ENCODE measurements around the gene ASCC3.
"Not testable (repeated sequence)": the region's sequence is repeated elsewhere in the genome, so short reads cannot be mapped to it uniquely, and the experiment has no call there.

ASCC3 gene

GRCh38 chr6:100890646-100891045 is 9.5 kb upstream of the ASCC3 start:
- DNase-seq, result not testable (repeated sequence)

DNA sequence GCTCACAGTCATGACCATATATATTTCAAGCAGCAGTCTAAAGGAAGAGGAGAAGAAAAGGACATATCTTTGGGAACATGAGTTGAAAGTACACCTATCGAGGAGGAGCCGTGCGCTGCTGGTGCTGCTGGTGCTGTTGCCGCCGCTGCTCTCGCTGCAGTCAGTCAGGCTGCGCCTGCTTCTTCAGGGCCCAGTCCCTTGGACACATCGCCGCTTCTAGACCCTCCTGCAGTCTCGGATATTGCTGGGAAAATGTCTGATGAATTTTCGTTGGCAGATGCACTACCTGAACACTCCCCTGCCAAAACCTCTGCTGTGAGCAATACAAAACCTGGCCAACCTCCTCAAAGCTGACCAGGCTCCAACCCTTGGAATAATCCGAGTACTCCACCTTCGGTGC is 8.2 kb upstream of the ASCC3 start:
- no peak for DNase-seq

DNA sequence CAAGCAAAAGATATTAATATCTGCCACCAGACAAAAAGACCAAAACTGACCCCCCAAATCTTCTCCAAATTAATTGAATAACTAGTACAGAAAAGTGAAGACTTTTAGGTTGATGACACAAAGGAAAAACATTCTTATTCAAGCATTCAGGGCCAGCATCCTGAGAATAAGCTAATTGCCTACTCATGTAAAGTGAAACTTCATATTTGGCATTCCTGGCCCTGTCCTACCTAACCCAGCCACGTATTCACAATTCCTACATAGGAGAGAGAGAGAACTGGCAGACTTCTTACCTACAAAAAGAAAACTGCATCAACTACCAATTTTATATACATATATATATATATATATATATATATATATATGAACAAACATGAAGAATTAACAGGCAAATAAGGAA is 4.9 kb upstream of the ASCC3 start:
- no peak for DNase-seq

DNA sequence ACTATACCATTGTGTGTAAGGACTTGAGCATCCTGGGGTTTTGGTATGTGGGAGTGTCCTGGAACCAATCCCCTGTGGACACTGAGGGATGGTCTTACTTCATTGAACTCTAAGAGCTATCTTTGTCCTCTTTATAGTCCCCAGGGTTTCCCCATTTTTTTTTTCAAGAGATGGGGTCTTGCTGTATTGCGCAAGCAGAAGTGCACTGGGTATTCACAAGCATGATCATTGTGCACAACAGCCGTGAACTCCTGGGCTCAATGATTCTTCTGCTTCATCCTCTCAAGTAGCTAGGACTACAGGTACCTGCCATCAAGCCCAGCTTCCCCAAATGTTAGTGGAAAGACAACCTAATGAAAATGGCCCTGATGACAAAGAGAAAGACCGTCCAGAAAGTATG is 2.2 kb upstream of the ASCC3 start:
- DNase-seq, result no peak

DNA sequence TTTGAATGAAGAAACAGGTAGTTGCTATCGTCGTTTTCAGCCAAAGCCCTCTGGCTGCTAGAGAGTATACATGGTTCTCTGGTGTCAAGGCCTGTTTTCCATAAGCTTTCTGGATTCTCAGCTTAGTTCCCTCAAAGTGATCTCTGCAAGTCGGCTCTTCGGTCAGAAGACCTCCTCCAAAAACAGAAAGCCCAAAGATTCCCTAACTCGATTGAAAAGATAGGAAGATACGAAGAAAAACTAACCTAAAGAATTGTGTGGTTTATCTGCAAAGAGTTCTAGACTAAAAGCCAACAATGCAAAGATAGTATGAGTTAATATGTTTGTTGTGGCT is 545 bp upstream of the ASCC3 start:
- DNase-seq, result peak in 1 of 58 donors; percentile 33

DNA sequence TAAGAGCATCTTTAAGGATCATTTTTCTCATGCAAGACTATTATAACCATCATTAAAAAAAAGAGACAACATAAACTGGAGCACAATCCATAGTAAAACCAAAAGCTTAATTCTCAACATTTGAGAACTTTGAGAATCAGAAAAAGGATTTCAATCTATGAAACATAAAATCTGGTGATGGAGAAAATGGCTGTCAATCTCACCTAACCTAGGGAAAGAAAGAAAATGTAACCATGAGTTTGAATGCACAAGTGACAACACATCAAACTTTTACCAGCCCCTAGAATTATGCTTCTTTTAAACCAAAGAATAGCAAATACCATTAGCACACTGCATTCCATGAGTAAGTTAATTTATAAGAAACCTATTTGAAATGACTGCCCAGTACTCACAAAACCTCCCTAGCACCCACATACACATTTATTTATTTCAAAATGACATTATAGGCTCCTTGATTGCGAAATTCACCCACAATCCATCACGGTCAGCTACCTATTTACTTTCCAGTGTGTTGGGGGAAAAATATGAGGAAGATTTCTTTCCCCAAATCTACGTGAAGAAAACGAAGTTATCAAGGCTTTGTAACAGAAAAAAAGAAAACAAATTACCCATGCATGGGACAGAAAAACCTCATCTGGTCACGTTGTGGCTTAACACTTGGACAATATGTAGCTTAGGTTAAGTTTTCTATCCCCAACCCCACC is 828 bp downstream of the ASCC3 start:
- DNase-seq, result no peak

DNA sequence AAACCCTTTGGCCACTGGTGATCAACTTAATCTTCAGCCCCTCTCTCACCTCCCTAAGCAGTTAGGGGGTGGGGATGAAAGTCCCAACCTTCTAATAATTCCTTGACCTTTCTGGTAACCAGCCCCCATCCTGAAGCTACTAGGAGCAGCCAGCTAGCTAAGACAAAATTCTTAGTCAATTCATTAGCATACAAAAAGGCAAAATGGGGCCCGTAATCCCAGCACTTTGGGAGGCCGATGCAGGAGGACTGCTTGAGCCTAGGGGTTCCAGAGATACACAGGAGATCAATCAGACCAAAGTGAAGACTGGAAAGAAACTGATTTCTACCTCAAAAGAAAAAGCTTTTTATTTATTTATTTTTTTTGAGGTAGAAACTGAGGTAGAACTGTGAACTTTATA is 1.8 kb downstream of the ASCC3 start:
- no peak for DNase-seq

DNA sequence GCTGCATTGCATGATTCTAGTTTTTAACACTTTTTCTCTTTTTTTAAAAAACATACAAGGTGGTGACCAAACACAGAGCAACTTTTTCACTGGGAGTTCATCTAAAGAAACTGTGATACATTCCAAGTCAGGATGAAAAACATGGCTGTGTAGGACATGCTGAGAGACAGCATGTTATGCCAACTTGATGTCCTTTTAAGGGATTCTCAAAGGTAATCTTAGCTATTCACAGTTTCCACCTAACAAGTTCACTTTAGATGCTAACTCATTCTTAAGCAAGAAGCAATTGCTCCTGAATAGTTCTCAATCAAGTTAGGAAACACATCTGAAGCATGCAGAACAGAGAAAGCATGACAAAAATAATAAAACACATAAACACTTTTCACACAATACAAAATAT is 3.3 kb downstream of the ASCC3 start:
- no peak for DNase-seq

GRCh38 chr6:100876251-100876650 is 4.9 kb downstream of the ASCC3 start:
- no peak for DNase-seq

DNA sequence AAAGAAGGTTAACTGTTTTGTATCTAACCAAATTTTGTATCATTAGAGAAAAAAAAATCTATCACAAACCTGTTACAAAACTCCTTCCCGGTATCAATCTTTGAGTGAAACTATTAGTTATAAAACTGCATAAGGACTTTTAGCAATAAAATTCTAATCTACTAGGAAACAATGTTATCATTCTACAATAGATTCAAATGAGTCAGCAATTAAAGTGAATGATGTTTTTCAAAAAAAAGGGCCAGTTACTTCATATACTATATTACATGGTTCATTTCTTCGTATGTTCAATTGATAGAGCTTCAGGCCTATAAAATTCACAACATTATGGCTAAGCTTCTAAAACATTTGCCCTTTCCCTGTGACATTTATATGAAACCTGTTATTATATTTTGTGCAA is 15.6 kb downstream of the ASCC3 start:
- DNase-seq, result no peak

DNA sequence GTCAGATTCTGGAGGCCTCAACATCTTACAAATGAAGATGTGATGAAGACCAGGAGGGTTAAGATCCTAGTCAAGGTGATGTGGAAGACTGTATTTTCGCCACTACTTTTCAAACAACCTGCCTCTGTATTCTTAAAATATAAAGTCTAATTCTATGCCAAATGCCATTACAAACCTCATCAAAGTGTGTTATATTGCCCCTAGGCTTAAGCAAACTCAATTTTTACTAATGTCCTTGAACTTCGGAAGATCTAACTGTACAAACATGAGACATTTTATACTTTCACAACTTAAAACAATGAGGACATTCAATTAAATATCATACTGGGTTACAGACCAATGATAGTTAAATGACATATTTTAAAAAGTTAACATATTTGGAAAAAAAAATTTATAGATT is 19.1 kb downstream of the ASCC3 start:
- DNase-seq, result no peak

DNA sequence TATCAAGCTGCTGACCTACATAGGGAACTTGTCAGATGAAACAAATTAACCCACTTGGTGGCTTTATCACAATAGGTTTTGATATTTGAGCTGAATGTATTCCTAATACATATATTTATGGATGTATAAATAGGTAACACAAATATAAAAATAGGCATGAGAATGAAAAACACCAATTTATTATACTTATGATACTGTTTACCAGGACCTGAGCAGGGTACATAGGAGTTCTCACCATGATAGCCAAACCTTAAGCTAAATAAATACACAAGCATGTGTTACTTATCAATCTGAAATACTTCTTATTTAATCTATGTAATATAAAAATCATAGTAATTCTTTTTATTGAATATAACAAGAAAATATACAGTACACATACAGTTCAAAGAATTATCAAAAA is 25.0 kb downstream of the ASCC3 start:
- no peak for DNase-seq

DNA sequence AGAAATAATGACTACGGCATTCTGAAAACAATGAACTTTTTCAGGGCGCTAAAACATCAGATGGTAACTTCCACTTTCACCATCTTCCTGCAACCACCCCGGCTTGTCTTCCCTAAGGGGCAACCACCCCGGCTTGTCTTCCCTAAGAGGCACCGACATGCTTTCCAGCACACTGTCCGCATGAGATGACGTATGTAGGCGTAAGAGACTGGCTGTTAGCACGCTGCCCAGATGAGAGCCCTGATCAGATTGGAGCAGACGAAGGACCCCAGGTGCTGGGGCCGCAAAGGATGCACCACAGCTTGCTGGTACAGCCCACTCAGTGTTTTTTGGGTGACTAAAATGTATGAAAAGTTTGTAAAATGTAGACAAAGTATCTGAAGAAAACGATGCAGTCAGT is 29.3 kb downstream of the ASCC3 start:
- no peak for DNase-seq

- no peak for DNase-seq
Measured at GRCh38 chr6:100850174-100850573, 31.0 kb downstream of the ASCC3 start.

DNA sequence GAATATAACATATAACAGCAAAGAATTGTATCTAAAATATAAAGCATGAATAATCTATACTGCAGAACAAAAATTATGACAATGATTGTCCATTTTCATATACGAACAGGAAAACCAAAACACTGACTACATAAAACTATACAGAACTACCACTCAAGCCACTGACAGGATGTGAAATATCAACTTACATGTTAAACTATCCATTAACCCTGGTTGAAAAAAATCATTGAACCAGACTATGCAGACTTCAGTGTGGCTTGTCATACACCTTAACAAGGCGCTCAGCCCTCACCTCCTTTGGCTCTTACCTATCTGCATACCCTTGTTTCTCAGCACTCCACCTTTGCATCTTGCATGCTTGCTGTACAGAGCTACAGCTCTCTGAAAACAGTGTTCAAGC is 34.9 kb downstream of the ASCC3 start:
- DNase-seq, result no peak

DNA sequence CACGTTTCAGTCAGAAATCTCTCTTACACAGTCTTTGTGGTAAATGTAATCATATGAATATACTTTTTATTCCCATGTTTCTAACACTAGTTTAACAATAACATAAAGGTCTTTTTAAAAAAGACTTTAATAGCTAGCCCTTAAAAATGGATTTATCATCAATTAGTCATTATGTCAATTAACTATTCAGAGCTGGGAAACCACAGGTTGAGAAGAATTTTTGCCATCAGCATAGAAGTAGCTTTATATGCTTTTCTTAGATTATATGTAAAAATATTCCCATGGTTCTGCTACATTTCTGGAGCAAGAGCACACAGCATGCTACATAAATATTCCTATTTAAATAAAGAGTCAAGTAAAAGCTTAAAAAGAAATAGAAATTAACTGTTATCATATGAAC is 35.5 kb downstream of the ASCC3 start:
- DNase-seq, result no peak

DNA sequence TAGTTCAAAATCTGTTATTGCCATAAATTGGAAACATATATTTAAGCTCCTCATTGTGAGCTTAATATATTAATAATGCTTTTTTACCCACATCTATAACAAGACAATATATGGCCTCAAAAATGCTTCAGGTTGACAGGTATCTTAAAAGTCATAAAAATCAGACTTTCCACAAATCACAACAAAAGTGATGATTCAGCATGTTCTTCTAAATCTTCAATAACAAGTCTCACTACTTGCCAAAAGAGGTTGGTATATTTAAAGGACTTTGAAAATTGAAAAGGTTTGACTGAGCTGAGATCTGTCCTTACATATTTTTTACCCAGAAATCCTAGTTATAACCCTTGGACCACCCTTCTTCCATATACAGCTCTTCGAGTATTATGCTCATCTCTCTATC is 41.7 kb downstream of the ASCC3 start:
- no peak for DNase-seq

DNA sequence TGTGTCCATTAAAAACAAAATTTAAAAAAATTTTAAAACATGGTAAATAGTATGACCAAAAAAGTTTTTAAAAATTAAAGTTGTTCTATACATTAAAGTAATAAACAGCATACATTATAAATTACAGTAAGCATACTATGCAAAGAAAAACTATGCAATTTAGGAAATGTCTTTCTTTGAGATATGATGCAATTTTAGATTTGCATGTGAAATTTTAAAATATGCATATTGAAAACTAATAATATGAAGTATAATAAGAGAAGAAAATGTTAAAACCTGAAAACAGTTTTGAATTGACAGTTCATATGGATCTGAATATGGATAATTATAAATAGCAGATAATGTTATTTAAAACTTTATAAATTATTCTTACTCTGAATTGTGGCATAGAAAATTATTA is 43.1 kb downstream of the ASCC3 start:
- DNase-seq, result no peak

DNA sequence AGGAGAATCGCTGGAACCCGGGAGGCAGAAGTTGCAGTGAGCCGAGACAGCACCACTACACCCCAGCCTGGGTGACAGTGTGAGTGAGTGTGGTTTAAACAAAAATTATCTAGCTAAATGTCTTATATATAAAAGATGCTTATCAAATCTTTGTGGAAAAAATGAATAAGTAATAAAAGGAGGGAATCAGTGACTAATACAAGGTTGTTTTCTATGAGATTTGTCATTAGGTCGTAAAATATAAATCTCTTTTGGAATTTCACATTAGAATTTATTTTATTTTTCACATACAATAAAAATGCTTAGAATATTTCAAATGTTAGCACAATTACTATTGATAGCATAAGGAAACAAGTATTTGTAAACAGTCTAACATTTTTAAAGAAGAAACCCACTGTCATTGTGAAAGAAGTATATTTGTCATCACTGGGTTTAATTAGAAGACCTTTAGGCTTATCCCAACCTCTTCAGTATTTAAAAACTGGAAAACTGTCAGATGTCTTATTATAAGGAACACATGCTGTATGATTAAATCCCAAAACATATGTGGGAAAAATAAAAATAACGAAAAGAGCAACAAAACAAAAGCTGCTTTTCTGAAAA is 47.1 kb downstream of the ASCC3 start:
- DNase-seq, result no peak

- not testable (repeated sequence) for DNase-seq
Measured at GRCh38 chr6:100829077-100829595, 52.0 kb downstream of the ASCC3 start.

DNA sequence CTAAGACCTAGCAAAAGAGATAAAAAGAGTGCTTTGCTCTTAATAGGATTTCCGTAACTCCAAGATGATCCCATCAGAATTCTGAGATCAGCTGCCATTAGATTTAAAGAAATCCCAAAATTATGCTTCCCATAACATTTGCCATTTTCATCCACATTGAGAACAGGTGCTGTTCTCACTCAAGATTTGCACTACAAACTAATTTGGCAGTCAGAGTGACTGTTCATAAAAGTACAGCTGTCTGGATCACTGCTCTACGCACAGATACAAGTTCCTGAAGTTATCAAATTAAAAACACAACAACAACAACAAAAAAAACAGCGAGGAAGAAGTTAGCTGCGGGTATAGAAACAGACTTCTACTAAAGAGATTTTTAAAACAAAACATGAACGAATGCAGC is 58.1 kb downstream of the ASCC3 start:
- no peak for DNase-seq

- no peak for DNase-seq
Measured at GRCh38 chr6:100818066-100818465, 63.1 kb downstream of the ASCC3 start.

DNA sequence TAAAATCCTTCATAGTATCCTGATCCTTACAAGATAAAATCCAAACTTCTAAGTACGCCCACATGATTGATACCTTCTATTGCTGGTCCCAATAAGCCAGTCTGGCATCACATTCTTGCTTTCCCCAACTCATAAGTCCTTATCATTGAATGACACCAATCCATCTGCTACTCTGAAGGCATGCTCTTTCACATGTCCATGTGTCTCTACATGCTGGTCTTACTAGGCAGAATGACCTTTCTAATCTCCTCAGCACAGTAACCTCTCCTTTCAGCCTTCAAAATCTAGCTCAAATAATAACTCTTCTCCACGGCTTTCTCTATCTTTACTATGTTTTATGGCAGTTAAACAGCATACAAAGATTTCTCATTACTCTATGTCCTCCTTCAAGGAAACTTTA is 71.1 kb downstream of the ASCC3 start:
- no peak for DNase-seq

DNA sequence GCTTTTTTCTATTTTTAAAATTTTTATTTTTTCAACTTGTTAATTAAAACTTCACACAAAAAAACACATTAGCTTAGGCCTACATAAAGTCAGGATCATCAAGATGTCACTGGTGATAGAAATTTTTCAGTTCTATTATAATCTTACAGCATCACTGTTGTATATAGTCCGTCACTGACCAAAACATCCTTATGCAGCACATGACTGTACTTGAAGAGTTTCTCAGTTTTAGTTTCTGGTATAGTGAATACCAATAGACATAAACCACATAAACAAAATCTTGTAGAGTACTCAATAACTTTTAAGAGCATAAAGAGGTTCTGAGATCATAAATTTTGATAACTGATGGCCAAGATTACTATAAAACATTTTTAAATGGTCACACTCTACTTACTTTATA is 71.8 kb downstream of the ASCC3 start:
- no peak for DNase-seq
